ENCODE results near the gene MEX3A.

Gene MEX3A

GRCh38 chr1:156062189-156062588 is 20.1 kb downstream of the MEX3A start:
- H3K27me3 ChIP-seq (replicated peaks; ENCODE audit: insufficient read depth, low read length) = no peaks in the 10 kb centered on the region
- H3K9ac ChIP-seq (ENCODE audit: low read length) = no peak overlapping the region
- H3F3A ChIP-seq (ENCODE audit: insufficient read depth, low read length) = no peaks in the 10 kb centered on the region
- no peak for DNase-seq
- no peaks in the 10 kb centered on the region for H3K9me3 ChIP-seq (replicated peaks; ENCODE audit: insufficient read depth, low read length)
- H3K4me3 ChIP-seq (ENCODE audit: low read length) = no peak overlapping the region
- H3K27ac ChIP-seq (ENCODE audit: low read length) = no peak overlapping the region
- no peak overlapping the region for H3K4me2 ChIP-seq (ENCODE audit: low read depth, low read length)
- no peaks in the 10 kb centered on the region for H3K79me2 ChIP-seq (ENCODE audit: low read length)
- H3K36me3 ChIP-seq (replicated peaks; ENCODE audit: insufficient read depth, low read length) = no peaks in the 10 kb centered on the region
- peaks cover 8% of the 10 kb centered on the region; the same call in 1 of the 2 replicates for H3K4me1 ChIP-seq (ENCODE audit: low read length)
- no peaks in the 10 kb centered on the region for H4K20me1 ChIP-seq (ENCODE audit: insufficient read depth, low read length)
- TF ChIP-seq EZH2phosphoT487 (IDR thresholded peaks at IDR 0.05; ENCODE audit: low read length) (no peak), CTCF (IDR thresholded peaks at IDR 0.05; ENCODE audit: low read length) (no peak), EZH2 (optimal IDR thresholded peaks at IDR 0.05; ENCODE audit: low read depth, low read length) (no peak)
- no peak overlapping the region for H2AFZ ChIP-seq (ENCODE audit: low read length)
- H3K9me2 ChIP-seq (replicated peaks; ENCODE audit: insufficient read depth, low read length) = no peaks in the 10 kb centered on the region

GRCh38 chr1:156060937-156061636 is 21.2 kb downstream of the MEX3A start, which contains the start of gene RAB25:
TSS of gene RAB25 (plus strand) at chr1:156061160. CDS start at chr1:156061401, 241 bp downstream.
- no peak within 1 kb of the TSS for H3K9ac ChIP-seq (ENCODE audit: low read length)

GRCh38 chr1:156056326-156056849 is 25.9 kb downstream of the MEX3A start:
- H4K20me1 ChIP-seq (ENCODE audit: insufficient read depth, low read length) = no peaks in the 10 kb centered on the region
- no peak overlapping the region for H3K27ac ChIP-seq (ENCODE audit: low read length)
- no peak overlapping the region for H3K4me3 ChIP-seq (ENCODE audit: low read length)
- peaks cover 11% of the 10 kb centered on the region for H3K4me1 ChIP-seq (ENCODE audit: low read length)
- no peak for DNase-seq
- no peak overlapping the region for H2AFZ ChIP-seq (ENCODE audit: low read length)
- no peaks in the 10 kb centered on the region for H3K9me3 ChIP-seq (replicated peaks; ENCODE audit: insufficient read depth, low read length)
- H3K4me2 ChIP-seq (ENCODE audit: low read depth, low read length) = no peak overlapping the region
- TF ChIP-seq EZH2 (optimal IDR thresholded peaks at IDR 0.05; ENCODE audit: low read depth, low read length) = no peak
- TF ChIP-seq EZH2phosphoT487 (IDR thresholded peaks at IDR 0.05; ENCODE audit: low read length) = no peak
- TF ChIP-seq CTCF (IDR thresholded peaks at IDR 0.05; ENCODE audit: low read length) = no peak
- H3K9ac ChIP-seq (ENCODE audit: low read length) = no peak overlapping the region
- peaks cover 5% of the 10 kb centered on the region for H3F3A ChIP-seq (ENCODE audit: insufficient read depth, low read length)
- peaks cover 30% of the 10 kb centered on the region for H3K79me2 ChIP-seq (ENCODE audit: low read length)
- H3K36me3 ChIP-seq (replicated peaks; ENCODE audit: insufficient read depth, low read length) = no peaks in the 10 kb centered on the region
- no peaks in the 10 kb centered on the region for H3K9me2 ChIP-seq (replicated peaks; ENCODE audit: insufficient read depth, low read length)
- H3K27me3 ChIP-seq (replicated peaks; ENCODE audit: insufficient read depth, low read length) = no peaks in the 10 kb centered on the region

More at GRCh38 chr1:156060937-156061636, 21.2 kb downstream of the MEX3A start, which contains the start of gene RAB25:
- TF ChIP-seq EZH2phosphoT487 (IDR thresholded peaks at IDR 0.05; ENCODE audit: low read length) (no peak), CTCF (IDR thresholded peaks at IDR 0.05; ENCODE audit: low read length) (no peak), EZH2 (optimal IDR thresholded peaks at IDR 0.05; ENCODE audit: low read depth, low read length) (no peak)
- H3K27me3 ChIP-seq (replicated peaks; ENCODE audit: insufficient read depth, low read length) = no peaks in the 10 kb centered on the region
- H3K4me2 ChIP-seq (ENCODE audit: low read depth, low read length) = no peak within 1 kb of the TSS
- no peak within 1 kb of the TSS for H3K27ac ChIP-seq (ENCODE audit: low read length)
- H3K36me3 ChIP-seq (replicated peaks; ENCODE audit: insufficient read depth, low read length) = no peaks in the 10 kb centered on the region
- H3K4me3 ChIP-seq (ENCODE audit: low read length) = no peak within 1 kb of the TSS
- H3K9me3 ChIP-seq (replicated peaks; ENCODE audit: insufficient read depth, low read length) = no peaks in the 10 kb centered on the region
- H3K9me2 ChIP-seq (replicated peaks; ENCODE audit: insufficient read depth, low read length) = no peaks in the 10 kb centered on the region
- H4K20me1 ChIP-seq (ENCODE audit: insufficient read depth, low read length) = no peaks in the 10 kb centered on the region
- H3K4me1 ChIP-seq (ENCODE audit: low read length) = peaks cover 4% of the 10 kb centered on the region; the same call in 1 of the 2 replicates
- no peak for DNase-seq
- H3K79me2 ChIP-seq (ENCODE audit: low read length) = no peaks in the 10 kb centered on the region
- H3F3A ChIP-seq (ENCODE audit: insufficient read depth, low read length) = no peaks in the 10 kb centered on the region
- H2AFZ ChIP-seq (ENCODE audit: low read length) = no peak within 1 kb of the TSS

Measured in MM.1S (cell line).